PC-9 (cell line): Measurements from ENCODE around the gene MCU. TPM values are rescaled to one million over a fixed set of nuclear protein-coding genes. Genes with fewer than 3 reads are reported as not detected.
A peak's percentile ranks its signal among the peaks of the same experiment; 100 is the strongest.

Experiments
- BruUV-seq: library from RNA; stranded (reverse); fragments of 400-500 nt; replicated peaks from 2 replicates; lab custom pipeline; 2021; lab: Mats Ljungman, UMichigan
- CTCF ChIA-PET: fragments of 300-600 bp; sonication (Branson Sonifier 250); formaldehyde crosslinking; loops from one replicate; lab custom pipeline; 2022; ENCODE audit warnings: antibody characterized with exemption; lab: Charles Lee
- POLR2A ChIA-PET: fragments of 300-600 bp; sonication (Branson Sonifier 250); formaldehyde crosslinking; loops from one replicate; lab custom pipeline; 2022; ENCODE audit warnings: antibody characterized with exemption; ENCODE audit not compliant: unreplicated experiment; lab: Charles Lee
- DNase-seq, 2 experiments: peaks; one replicate each; pipeline versions ENCODE4 v3.0.0 to v3.0.0-alpha.2; 2015 to 2022; ENCODE audit warnings: mixed read lengths in 1 of 2
- H2AFZ ChIP-seq: fragments of 200-600 bp; sonication (generic); 2 replicates; pipeline ENCODE4 v1.8.1; 2017; ENCODE audit warnings: antibody characterized with exemption
- H3F3A ChIP-seq: fragments of 200-600 bp; sonication (generic); 2 replicates; pipeline ENCODE4 v1.8.1; 2017; ENCODE audit warnings: antibody characterized with exemption, mild to moderate bottlenecking, low read depth; ENCODE audit not compliant: insufficient read depth
- H3K27ac ChIP-seq: fragments of 200-600 bp; sonication (generic); 2 replicates; pipeline ENCODE4 v1.6.1; 2016; ENCODE audit warnings: mixed run types
- H3K27me3 ChIP-seq: fragments of 200-600 bp; sonication (generic); 2 replicates; pipeline ENCODE4 v1.6.1; 2016; ENCODE audit warnings: low read depth, mixed run types; ENCODE audit not compliant: insufficient read depth
- H3K36me3 ChIP-seq: fragments of 200-600 bp; sonication (generic); 2 replicates; pipeline ENCODE4 v1.6.1; 2016; ENCODE audit warnings: low read depth, mixed run types
- H3K4me1 ChIP-seq: fragments of 200-600 bp; sonication (generic); replicated peaks from 2 replicates; pipeline ENCODE4 v1.6.1; 2016; ENCODE audit warnings: mixed run types; ENCODE audit not compliant: insufficient read depth
- H3K4me2 ChIP-seq: fragments of 200-600 bp; sonication (generic); 2 replicates; pipeline ENCODE4 v1.6.1; 2017; ENCODE audit warnings: mixed run types
- H3K4me3 ChIP-seq: fragments of 200-600 bp; sonication (generic); 2 replicates; pipeline ENCODE4 v1.6.1; 2016; ENCODE audit warnings: mixed run types
- H3K79me2 ChIP-seq: fragments of 200-600 bp; sonication (generic); 2 replicates; pipeline ENCODE4 v1.6.1; 2017; ENCODE audit warnings: low read depth, mixed run types
- H3K9me2 ChIP-seq: fragments of 200-600 bp; sonication (generic); 2 replicates; pipeline ENCODE4 v1.8.1; 2017; ENCODE audit warnings: mild to moderate bottlenecking; ENCODE audit not compliant: insufficient read depth
- H3K9me3 ChIP-seq: fragments of 200-600 bp; sonication (generic); 2 replicates; pipeline ENCODE4 v1.8.1; 2016; ENCODE audit warnings: low read depth; ENCODE audit not compliant: insufficient read depth
- H4K20me1 ChIP-seq: fragments of 200-600 bp; sonication (generic); 2 replicates; pipeline ENCODE4 v1.8.1; 2017; ENCODE audit not compliant: insufficient read depth
- CTCF ChIP-seq: fragments of 200-600 bp; sonication (generic); conservative IDR thresholded peaks from 2 replicates; pipeline ENCODE4 v1.6.1; 2017; ENCODE audit warnings: mixed run types, antibody characterized with exemption, mild to moderate bottlenecking, moderate library complexity
- EZH2 ChIP-seq: fragments of 200-600 bp; sonication (generic); IDR thresholded peaks from 2 replicates; pipeline ENCODE4 v1.8.0; 2017; ENCODE audit warnings: antibody characterized with exemption, low read depth
- intact Hi-C: fragments of 100-400 bp; cut with micrococcal nuclease; formaldehyde crosslinking; loops from one replicate; pipeline ENCODE4 v1.10.0; 2022; ENCODE audit not compliant: unreplicated experiment
- total RNA-seq: library from RNA; stranded (reverse); gene quantifications from 2 replicates; pipeline ENCODE4 v1.2.3, GENCODE V29; 2021

MCU gene
- total RNA-seq, 1 experiment from 2014 or later, result 59.5 TPM

DNA sequence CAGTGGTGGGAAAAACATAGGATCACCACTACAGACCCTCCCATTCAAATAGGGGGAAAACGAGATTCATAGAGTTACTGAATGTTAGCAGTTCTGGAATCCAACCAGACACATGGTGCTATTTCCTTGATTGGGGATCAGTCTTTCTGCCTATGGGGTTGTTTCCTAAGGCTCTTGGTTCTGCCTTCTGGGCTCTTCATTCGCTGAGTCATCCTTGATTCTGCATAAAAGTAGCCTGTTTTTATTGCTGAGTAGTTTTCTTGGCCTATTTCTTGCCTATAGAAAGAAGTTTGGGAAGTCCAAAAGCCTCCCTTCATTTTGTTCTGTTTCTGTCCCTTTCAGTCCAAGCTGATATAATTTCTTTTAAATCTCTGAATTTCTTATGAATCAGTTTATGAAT is 102.3 kb downstream of the MCU start:
- no peaks in the 10 kb centered on the region for H3K9me3 ChIP-seq
- H3K27me3 ChIP-seq, result no peaks in the 10 kb centered on the region
- H3K36me3 ChIP-seq, result 0 out of 2 replicates have a peak, but pooled peaks cover 6% of the 10 kb centered on the region
- no peaks in the 10 kb centered on the region for H3K9me2 ChIP-seq
- POLR2A ChIA-PET, result interaction anchor here (0.5 to 0.6 kb wide), 2 partner anchors 33 to 55 kb away, joined by 7 to 10 read pairs; no protein-coding TSS in a partner anchor
- peaks cover 28% of the 10 kb centered on the region for H3F3A ChIP-seq
- H2AFZ ChIP-seq, result no peak overlapping the region
- H3K79me2 ChIP-seq, result peaks cover 5% of the 10 kb centered on the region
- peaks cover 33% of the 10 kb centered on the region for H3K4me1 ChIP-seq
- H4K20me1 ChIP-seq, result no peaks in the 10 kb centered on the region
- TF ChIP-seq EZH2 (no peak), CTCF (no peak)
- peak overlapping the region; percentile 41; the same call in 1 of the 2 replicates for H3K27ac ChIP-seq
- BruUV-seq, result no TSS peak
- intact Hi-C loops, result no loop called here
- DNase-seq, result no peak
- CTCF ChIA-PET, result interaction anchor here (0.5 to 0.6 kb wide), 2 partner anchors 39 to 539 kb away, joined by 7 read pairs; no protein-coding TSS in a partner anchor
- H3K4me3 ChIP-seq, result no peak overlapping the region
- no peak overlapping the region for H3K4me2 ChIP-seq

DNA sequence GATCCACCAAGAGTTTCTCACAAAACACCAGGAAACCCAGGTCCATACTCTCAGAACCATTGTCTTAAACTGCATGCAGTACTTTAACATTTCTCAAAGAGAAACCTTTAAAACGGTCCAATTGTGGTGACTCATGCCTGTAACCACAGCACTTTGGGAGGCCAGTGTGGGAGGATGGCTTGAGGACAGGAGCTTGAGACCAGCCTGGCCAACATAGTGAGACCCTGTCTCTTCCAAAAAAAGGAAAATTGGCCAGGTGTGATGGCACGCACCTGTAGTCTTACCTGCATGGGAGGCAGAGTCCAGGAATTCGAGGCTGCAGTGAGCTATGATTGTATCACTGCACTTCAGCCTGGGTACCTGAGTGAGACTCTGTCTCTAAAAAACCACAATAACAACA is 104.1 kb downstream of the MCU start:
- Histone ChIP-seq H4K20me1 (no peaks in the 10 kb centered on the region), H3K9me2 (no peaks in the 10 kb centered on the region), H3K27ac (no peak overlapping the region), H3K79me2 (peaks cover 5% of the 10 kb centered on the region), H3K4me2 (no peak overlapping the region), H3K27me3 (no peaks in the 10 kb centered on the region), H3K4me1 (peaks cover 45% of the 10 kb centered on the region), H3K36me3 (peaks cover 11% of the 10 kb centered on the region; the same call in 1 of the 2 replicates), H3F3A (peaks cover 30% of the 10 kb centered on the region), H3K9me3 (no peaks in the 10 kb centered on the region), H2AFZ (no peak overlapping the region), H3K4me3 (no peak overlapping the region)
- BruUV-seq, result no TSS peak
- no peak for DNase-seq
- TF ChIP-seq EZH2, result no peak
- TF ChIP-seq CTCF, result no peak
- intact Hi-C loops, result no loop called here
- ChIA-PET CTCF (no interaction called here), POLR2A (interaction anchor here (0.5 kb wide), 1 partner anchor 73 kb away, joined by 4 read pairs; no protein-coding TSS in a partner anchor)

DNA sequence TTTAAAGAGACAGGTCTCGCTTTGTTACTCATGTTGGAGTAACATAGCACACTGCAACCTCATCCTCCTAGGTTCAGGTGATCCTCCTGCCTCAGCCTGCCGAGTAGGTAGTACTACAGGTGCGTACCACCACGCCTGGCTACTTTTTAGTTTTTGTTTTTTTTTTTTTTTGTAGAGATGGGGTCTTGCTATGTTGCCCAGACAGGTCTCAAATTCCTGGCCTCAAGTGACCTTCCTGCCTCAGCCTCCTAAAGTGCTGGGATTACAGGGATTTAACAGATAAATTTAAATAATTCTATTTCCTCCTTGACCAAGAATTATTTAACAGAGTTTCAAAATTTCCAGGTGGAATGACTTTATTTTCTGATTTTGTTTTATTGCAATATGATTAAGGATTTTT is 104.6 kb downstream of the MCU start:
- no peak overlapping the region for H3K4me2 ChIP-seq
- POLR2A ChIA-PET, result interaction anchor here (0.5 kb wide), 1 partner anchor 74 kb away, joined by 4 read pairs; no protein-coding TSS in a partner anchor
- no peaks in the 10 kb centered on the region for H3K9me2 ChIP-seq
- intact Hi-C loops, result no loop called here
- CTCF ChIA-PET, result no interaction called here
- no peaks in the 10 kb centered on the region for H4K20me1 ChIP-seq
- H2AFZ ChIP-seq, result no peak overlapping the region
- BruUV-seq, result no TSS peak
- no peaks in the 10 kb centered on the region for H3K27me3 ChIP-seq
- peaks cover 45% of the 10 kb centered on the region for H3K4me1 ChIP-seq
- H3K9me3 ChIP-seq, result no peaks in the 10 kb centered on the region
- H3K36me3 ChIP-seq, result peaks cover 11% of the 10 kb centered on the region; the same call in 1 of the 2 replicates
- no peak for DNase-seq
- no peak for TF ChIP-seq CTCF
- no peak for TF ChIP-seq EZH2
- peaks cover 5% of the 10 kb centered on the region; the same call in 1 of the 2 replicates for H3K79me2 ChIP-seq
- H3K4me3 ChIP-seq, result no peak overlapping the region
- peaks cover 30% of the 10 kb centered on the region for H3F3A ChIP-seq
- no peak overlapping the region for H3K27ac ChIP-seq
